ENCODE results near the gene PFKFB2.

Gene PFKFB2

DNA sequence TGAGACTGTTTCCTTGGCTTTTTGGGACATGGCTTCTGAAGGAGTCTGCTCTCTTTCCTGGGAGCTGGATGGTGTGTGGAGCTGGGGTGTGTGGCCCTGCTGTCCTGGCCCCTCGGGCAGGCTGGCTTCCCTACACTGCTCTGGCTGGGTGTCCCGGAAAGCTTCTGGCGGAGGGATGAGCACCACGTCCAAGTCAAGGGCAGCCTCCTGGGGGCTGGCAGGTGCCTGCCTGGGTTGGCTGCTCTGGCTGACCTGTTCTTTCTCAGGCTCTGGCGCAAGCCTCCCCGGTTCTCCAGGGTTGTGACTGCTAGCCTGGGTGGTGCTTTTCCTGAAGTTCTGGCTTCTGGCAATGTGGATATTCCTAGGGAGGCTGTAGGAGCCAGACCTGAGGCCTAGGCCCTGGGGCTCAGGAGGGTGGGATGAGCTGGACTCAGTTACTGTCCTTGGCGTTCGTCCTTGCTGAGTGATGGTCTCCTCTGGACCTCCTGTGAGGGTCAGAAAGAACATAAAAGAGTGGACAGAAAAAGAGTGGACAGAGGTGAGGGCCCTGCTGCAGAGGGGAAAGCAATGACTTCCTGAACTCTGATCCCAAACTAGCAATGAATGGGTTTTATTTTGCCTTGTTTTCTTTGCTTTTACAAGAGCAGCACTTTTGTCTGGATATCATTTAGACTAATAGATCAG, 29.9 kb upstream of the PFKFB2 start:
- no peak for DNase-seq

DNA sequence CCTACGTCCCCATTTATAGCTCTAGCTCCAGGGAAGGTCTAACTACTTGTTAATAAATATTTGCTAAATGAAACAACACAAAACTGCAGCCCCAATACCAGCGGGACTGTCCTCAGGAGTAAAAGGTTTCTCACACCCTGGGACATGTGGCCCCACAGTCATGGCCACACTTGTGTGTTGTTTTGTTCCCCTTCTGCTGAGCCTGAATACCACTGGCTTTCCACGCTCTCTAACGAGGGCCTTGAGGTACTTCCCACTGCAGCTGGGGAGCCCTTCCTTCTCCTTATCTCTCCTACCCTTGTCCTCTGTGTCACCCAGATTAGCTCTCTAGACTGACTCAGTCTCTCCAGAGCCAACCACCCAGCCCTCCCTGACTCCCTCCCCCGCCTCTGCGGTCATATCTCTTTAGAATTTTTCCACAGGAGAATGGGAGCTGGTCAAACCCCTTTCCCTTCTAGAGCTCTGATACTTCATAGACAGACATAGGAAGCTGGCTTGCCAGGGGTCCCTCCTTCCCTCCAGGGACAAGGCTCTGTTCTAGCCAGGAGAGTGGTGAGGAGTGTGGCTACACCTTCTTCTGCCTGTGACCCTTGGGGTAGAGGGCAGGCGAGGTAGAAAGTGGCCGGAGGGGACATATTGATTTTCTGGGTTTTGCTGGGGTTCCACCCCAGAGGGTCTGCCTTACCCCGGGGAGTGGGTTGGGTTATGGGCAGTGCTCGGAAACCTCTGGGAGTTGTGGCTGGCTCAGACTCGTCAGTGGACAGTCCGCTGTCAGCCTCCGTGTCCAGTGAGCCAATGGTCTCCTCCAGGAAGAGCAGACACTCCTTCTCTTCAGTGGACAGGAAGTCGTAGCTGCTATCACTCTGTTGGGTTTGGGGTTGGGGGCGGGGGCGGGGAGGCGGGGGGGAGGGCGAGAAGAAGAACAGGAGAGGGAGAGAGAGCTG, 28.6 kb upstream of the PFKFB2 start:
- peak; percentile 38 for DNase-seq

DNA sequence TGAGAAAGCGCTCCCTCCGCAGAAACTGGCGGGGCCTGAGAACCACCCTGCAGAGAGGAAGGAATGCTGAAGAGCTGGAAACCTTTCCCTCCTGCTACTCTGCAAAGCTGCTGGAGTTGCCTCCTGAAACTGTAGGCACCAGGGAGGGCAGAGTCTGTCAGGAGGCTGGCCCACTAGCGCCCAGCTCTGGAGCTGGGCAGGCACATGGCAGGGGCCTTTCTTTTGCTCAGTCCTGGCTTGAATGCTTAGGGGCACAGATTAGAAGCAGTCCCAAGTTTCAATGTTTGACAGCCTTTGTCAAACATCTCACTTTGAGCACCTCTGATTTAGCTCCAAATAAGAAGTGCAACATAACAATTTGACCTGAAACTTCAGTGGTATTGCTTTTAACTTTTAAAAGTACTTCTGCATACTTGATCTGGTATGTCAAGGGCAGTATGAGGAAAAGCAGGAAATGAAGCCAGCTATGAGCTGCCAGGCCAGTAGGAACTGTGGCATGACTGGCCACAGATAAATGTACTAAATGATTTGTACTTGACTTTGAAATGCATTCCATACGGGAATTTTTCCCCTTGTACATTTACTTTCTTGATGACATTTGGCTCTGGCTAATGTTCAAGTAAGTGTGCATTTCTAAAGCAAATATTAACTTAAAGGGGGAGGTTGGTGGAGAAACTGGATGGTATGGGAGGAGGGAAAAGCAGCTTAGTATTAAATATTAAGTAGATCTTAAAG, 27.8 kb upstream of the PFKFB2 start:
- no peak for DNase-seq

DNA sequence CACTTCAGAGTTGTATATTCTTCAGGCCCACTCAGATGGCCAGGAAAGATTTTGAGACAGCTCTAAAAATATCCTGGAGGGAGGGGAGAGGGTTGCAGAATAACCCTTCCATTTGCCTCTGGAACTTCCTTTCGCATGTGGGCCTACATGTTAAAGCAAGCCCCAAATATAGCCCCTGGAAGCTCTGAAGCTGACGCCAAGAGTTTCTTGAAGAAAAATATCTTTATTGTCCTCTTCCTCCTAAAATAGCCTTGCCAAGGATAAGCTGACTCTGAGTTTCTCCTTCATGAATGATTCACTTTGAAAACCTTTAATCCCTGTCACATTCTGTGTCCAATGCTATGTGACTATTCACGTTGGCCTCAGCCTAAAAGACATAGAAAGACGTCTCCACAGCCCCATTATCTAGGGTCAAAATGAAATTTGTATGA, 27.0 kb upstream of the PFKFB2 start:
- no peak for DNase-seq

DNA sequence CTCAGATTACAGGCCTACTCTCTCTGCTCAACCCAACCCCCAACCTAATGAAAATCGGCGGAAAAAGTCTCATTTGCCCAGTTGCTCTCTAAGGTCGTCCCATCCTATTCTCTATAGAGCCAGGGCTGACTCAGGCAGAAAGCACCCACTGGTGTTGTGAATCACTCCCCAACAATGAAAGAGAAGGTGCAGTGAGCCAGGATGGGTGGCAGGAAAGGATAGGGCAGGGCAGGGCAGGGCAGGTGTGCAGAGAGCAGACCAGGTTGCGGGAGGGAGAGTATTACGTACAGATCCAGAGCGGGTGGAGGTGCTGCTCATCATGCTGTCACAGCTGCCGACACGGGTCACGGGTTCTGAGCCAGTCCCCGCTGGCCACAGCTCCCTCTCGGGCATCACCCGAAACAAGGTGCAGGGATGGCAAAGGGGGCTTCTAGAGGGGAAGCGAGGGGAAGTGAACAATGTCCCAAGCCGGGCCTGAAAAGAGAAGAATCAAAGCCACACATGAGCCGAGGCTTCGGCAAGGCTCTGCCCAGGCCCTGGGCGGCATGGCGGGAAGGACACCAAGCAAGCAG, 25.8 kb upstream of the PFKFB2 start:
- no peak for DNase-seq

DNA sequence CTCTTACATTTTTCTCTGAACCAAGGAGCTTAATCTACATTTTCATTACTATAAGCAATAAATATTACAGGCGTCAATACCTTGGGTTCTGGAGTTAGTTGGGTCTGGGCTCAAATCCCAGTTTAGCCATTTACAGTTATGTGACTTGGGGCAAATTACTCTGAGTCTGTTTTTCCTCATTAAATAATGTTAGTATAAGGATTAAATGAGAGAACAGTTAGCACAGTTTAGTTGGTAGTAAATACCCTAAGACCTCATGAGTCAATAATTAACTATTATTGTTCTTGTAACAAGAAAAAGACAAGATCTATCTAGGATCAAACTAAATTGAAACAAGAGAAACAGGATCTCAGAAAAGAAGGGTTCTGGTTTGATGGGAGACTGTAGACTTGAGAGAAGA, 25.2 kb upstream of the PFKFB2 start:
- no peak for DNase-seq

DNA sequence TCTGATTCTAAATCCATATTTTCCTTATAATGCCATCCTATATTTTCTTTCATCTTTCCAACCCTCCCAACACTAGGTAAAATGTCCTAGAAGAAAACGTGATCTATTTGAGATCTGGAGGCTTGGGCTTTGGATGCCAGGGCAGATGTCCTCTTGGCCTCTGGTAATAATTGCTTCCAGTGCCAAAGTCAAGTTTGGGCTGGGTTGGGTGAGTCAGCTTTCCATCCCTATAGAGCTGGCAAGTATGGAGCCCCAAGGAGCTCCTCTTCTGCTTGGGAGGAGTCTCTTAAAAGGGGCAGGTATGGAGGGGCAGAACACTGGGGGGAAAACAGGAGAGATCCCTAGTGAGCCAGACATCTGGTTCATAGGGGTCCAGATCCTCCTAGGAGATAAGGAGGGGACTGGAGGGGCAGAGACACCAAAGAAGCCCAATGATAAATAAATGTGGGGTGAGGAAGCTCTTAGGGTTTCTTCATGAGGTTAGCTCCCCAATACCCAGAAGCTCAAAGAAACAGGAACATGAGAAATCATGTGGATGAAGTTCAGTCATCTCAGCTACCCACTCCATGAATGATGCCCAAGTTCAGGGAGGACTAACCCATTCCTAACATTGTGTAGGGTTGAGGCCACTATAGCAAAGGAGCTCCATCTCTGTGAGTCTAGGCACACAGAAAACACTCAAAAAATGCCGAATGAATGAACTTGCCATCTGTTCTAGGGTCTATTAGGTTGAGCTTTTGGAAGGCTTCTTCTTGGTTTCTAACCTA, 24.0 kb upstream of the PFKFB2 start:
- DNase-seq, result no peak

DNA sequence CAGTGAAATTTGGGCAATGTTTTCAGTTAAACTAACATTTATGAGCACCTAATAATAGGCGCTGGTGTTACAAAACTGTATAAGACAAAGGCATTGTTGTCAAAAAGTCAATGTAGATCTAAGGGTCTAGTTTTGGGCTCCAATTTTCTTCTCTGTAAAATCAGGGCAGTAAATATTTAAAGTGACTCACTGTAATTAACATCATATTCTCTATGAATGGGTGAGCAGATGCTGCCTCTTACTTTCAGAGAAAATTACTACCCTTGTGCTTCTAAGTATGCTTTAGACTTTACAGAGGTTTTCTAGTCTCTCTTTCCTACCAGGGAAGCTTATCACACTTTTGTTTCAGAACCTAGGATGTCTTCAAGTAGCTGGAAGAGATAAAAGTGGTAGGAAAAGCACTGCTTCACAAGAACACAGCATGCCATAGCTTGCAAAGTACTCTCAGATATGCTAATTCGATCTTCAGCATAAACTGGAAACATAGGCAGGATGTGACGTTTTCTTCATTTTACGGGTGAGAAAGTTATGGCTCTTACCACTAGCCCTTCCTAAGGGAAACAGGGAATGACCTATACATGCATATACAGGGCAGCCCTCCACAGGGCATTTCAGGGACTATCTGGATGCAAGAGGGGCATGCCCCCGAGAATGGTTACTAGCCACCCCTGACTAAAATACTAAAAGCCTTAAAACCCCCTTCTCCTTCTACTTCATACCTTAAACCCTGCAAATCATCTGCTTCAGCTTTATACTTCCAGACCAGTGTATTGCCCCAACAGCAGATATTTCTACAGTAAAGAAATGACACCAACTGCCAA, 23.2 kb upstream of the PFKFB2 start:
- no peak for DNase-seq

DNA sequence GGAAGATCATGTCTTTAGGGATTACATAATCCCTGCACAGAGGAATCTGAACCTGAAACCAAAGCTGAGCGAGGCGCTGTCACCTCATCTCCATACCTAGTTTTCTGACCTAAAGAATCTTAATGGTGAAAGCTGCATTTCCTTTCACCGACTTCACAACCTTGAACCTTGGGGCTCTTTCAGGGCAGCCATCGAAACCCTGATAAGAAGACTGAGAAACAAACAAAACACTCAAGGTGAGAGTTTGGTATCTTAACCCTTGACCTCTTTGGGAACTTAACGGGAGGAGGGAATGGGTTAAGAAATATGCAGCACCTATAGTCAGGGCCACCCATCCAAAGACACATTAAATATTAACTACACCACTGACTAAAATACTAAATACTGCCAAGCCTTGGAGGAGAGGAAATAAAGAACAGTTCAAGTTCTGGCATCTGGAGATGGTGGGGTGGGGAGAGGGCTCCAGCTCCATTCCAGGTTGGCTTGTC, 22.5 kb upstream of the PFKFB2 start:
- DNase-seq, result no peak

DNA sequence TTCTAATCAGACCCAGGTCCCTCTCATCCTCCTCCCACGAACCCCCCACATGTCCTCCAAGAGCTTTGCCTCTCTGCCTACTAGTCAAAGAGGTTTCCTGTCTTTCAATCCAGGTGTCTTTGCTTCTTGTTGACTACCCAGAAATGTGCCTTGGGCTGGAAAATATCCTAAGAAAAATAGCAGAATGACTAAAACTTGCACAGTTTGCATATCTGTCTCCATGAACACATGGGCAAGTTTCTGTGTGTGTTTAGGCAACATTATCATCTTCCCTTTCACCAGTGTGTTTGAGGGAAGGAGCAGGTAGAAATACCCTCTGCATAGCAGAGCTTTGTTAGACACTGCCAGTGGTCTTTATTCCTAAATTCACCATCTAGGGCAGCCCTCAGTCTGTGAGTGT, 22.1 kb upstream of the PFKFB2 start:
- no peak for DNase-seq

DNA sequence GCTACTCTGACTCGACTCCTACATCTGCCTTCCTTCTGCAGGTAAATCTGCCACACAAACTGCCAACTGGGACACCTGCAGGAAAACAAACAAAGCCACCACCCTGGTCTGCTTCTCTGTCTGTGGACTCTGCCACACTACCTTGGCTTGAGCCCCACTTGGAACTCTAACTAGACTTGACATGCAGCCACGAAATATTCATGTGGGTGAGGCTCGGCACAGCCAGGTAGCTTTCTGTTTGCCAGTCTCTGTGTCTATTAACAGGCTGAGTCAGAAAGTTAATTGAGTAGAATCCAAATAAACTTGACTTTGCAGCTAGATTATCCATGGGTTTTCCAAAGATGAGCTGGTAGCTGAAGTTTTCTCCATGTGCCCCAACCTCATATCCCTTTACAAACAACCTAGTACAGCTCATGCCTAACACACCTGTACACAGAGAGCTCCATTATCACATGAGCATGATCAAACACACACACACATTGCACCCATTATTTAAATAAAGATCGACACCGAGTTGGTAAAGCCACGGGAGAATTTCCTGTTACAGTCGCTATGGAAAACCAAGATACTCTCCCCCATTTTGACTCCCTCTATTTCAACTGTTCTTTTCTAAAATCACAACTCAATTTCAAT, 21.3 kb upstream of the PFKFB2 start:
- DNase-seq, result no peak

DNA sequence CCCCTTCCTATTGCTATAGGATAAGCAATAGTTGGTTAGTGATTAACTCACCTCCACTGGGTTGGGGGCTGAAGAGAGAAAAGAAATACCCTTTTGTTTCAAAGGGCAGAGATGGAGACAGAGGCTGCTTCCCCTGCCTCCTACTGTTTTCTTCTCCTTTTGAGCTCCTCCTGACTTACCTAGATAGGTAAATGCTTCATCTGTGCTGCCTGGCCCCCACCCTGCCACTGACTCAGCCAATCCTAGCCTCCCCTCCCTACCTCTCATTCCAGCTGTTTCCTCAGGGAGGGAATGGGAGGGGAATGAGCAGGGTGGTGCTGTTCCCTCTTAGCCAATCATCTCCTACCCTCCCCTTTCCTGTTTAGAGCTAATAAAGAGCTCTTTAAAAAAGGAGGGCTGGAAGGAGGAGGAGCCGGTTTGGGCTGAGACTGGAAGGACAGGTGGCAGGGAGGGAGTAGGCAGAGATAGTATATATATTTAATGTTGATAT, 20.5 kb upstream of the PFKFB2 start, which contains the start of gene C1orf116:
Gene C1orf116, minus strand, starts transcription at position 229 of the 490 bp plus-strand sequence. CDS start 5,158 bp downstream, outside the sequence.
- DNase-seq, result no peak

DNA sequence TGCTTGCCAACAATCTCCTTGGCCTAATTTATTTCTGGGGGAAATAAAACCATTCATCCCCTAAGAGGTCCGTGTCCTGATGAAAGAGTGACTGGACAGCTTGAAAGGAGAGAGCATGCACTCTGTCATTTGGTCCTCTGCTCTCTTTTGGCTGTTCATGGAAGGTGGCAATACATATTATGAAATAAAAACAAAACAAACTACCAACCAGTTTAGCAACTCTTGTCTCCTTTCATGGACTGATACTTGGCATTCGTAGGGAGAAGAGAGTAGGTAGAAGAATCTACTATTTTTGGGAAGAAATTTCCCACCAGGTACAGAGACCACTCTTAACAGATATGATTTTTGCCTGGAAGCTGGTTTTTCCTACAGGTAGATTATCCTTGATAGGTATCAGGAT, 19.8 kb upstream of the PFKFB2 start:
- DNase-seq, result no peak

DNA sequence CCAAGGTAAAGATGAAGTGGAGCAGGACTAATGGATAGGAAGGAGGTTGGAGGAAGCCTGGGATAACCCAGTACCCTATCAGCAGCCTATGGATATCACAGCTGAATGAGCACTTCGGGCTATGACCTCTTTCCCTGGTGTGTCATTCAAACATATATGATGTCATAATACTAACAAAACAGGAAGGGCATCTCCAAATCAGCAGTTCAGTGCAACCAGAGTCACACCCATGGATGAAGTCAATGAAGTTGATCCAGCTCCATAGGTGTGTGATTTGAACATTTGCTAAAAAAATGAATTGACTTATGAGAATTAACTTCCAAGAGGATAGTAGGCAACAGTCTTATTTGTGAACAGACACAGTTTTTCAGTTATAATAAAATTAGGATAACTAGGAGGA, 18.9 kb upstream of the PFKFB2 start:
- DNase-seq, result no peak

DNA sequence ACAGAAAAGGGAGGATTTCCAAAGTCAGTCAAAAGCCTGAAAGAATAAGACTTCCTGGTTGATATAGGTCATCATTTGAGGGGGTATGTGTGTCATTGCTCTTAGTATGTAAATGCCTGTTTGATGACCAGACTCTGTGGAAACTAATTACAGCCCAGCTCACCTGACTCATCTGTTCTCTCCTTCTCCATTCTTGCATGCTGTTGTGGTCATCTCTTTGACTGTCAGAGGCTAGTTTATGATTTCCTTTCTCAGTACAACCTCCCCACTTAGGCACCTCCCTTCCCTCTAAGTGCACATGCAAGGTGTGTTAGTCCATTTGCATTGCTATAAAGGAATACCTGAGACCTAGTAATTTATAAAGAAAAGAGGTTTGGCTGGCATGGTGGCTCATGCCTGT, 18.1 kb upstream of the PFKFB2 start:
- DNase-seq, result no peak

DNA sequence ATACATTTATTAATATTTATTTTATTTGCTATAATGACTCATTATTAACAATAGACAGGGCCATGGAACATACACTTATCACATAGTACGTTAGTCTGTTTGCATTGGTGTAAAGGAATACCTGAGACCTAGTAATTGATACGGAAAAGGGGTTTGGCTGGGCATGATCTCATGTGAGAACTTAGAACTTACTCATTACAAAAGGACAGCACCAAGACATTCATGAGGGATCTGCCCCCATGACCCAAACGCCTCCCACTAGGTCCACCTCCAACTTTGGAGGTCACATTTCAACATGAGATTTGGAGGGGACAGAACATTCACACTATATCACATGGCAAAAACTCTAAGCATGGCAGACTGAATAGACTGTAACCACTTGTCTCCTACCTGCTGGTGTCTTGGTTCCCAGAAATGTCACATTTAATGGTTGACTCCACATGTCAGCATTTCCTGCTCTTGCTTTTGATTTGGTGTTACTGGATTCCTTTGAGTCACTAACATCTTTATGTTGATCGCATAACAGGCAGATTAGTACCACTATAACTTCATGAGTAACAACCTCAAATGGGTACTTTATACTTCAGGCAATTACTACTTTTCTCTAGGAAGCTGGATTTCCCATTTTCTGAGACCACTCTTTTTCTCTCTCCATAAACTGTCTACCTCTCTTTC, 17.1 kb upstream of the PFKFB2 start:
- DNase-seq, result no peak

DNA sequence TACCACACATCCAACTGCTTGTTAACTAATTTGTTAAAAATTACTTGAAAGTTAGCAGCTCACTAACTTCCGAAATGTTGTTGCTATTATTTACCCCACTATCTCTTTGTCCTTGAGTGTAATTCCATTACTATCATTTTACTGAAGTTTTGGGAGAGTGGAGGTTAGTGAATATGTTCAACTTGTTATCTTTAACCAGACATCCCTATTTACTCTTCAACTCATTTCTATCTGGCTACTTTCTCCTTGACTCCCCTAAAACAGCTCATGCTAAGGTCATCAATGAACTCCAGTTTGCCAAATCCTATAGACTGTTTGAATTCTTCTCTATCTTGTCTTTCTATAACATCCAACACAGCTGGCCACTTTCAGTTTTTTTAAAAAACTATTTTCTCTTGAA, 16.2 kb upstream of the PFKFB2 start:
- no peak for DNase-seq

DNA sequence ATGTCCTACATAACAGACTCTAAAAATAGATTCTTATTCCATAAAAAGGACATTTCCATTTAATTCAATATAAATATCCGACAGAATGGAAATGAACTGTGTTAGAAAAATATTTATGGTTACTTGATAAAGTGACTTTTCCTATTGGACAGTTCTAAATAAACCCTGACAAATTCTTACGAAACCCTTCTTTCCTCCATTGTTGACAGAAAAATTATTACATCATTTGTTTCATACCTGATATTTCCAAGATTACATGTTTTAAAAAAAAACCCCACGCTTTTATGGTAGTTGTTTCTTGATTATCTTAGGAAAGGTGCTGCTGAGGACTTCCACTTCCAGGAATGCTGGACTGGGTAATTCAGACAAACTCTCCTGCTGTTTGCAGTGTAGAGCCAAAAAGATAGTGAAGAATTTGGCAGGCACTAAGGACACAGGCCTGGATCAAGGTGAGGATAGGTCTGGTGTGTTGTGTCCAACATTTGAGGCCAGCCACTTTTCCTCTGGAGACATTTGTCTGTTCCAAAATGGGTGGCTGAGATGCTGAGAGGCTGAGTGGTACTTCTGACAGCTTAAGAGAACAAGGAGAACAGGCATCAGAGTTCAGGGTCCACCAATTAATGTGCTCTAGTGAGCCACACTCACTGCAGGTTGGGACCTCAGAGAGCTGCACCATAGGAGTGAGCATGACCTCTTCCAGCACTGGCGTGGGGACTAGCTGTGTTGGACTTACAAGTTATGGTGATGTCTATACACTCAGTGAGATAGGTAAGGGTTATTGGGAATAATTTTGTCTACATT, 13.5 kb upstream of the PFKFB2 start:
- no peak for DNase-seq

DNA sequence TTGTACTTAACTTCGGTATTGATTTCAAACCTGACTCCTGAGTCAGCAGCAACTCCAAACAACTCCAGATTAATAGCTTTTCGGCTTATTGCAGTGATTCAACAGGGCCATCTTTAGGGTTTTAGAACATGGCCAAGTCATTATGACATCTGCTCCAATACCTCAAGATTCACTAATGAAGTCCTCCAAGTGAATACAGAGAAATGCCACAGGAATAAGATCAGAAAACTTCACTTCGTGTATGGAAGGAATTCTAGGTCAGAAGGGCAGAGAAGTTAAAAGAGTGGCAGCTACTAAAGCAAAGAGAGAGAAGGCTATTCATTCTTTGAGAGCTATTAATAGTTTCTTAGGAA, 12.9 kb upstream of the PFKFB2 start:
- DNase-seq, result no peak
